K562 (cell line): ENCODE data around the gene ZNF740. TPM values are rescaled to one million over a fixed set of nuclear protein-coding genes. Genes with fewer than 3 reads are reported as not detected.
A peak's percentile ranks its signal among the peaks of the same experiment; 100 is the strongest.

Experiments used
- ATAC-seq: fragments of 200-7000 bp; cut with Tn5 transposase; 3 replicates; pipeline ENCODE4 v1.9.1; 2020; ENCODE audit warnings: moderate library complexity
- BruUV-seq: library from RNA; stranded (reverse); fragments of 400-500 nt; replicated peaks from 2 replicates; lab custom pipeline; 2021; lab: Mats Ljungman, UMichigan
- CTCF ChIA-PET: fragments of 300-600 bp; formaldehyde crosslinking; extraction: SDS; loops from one replicate; lab custom pipeline; 2021; ENCODE audit warnings: low intra/inter-chr PET ratio; lab: Yijun Ruan, JAX
- POLR2A ChIA-PET: fragments of 300-600, 350-650 bp; sonication (Branson Sonifier 250); formaldehyde crosslinking; extraction: SDS; loops from one replicate; lab custom pipeline; 2021; ENCODE audit warnings: antibody characterized with exemption, inconsistent platforms; lab: Yijun Ruan, JAX
- DNase-seq, 4 experiments: peaks; one replicate each; pipeline versions ENCODE4 v3.0.0 to v3.0.0-alpha.2; 2011 to 2018; ENCODE audit warnings: low spot score in 3 of 4, mixed read lengths in 3 of 4; ENCODE audit errors: extremely low read depth in 1 of 4
- FAIRE-seq: peaks from 2 replicates; lab custom pipeline; 2011; peaks lifted over from hg19 to GRCh38; lab: Jason Lieb, UNC
- H2AFZ ChIP-seq: 2 replicates; pipeline ENCODE4 v1.6.0; 2011; ENCODE audit warnings: low read depth, low read length, control low read depth, inconsistent platforms
- H3K27ac ChIP-seq: fragments of 200-600 bp; 3 replicates; pipeline ENCODE4 v1.8.0; 2011; ENCODE audit warnings: low read depth, mild to moderate bottlenecking, control low read depth, inconsistent platforms, low read length, moderate library complexity, mixed read lengths; ENCODE audit errors: extremely low read depth
- H3K27me3 ChIP-seq, 2 experiments: fragments of 300-600 bp in 1 of 2; 2 replicates in 1 of 2; 3 replicates in 1 of 2; pipeline versions ENCODE4 v1.6.0 to v1.8.0; 2011; ENCODE audit warnings: inconsistent platforms in 2 of 2, low read length in 2 of 2, mild to moderate bottlenecking in 1 of 2, mixed read lengths in 1 of 2, moderate library complexity in 1 of 2; ENCODE audit not compliant: control insufficient read depth in 2 of 2, insufficient read depth in 2 of 2
- H3K36me3 ChIP-seq: fragments of 300-600 bp; 3 replicates; pipeline ENCODE4 v1.8.0; 2011; ENCODE audit warnings: mild to moderate bottlenecking, low read length, inconsistent platforms; ENCODE audit not compliant: control insufficient read depth, insufficient read depth
- H3K4me1 ChIP-seq, 2 experiments: fragments of 200-600 bp in 1 of 2; replicated peaks in 1 of 2; 2 replicates in 1 of 2; 3 replicates in 1 of 2; pipeline versions ENCODE4 v1.5.1 to v1.8.0; 2011; ENCODE audit warnings: inconsistent platforms in 2 of 2, low read length in 2 of 2, mild to moderate bottlenecking in 1 of 2, mixed read lengths in 1 of 2, moderate library complexity in 1 of 2; ENCODE audit not compliant: control insufficient read depth in 2 of 2, insufficient read depth in 2 of 2
- H3K4me2 ChIP-seq: 2 replicates; pipeline ENCODE4 v1.6.1; 2011; ENCODE audit warnings: low read length, control low read depth, inconsistent platforms, mixed read lengths; ENCODE audit not compliant: insufficient read depth
- H3K4me3 ChIP-seq: fragments of 200-600 bp; sonication (generic), shearing (Covaris generic); 2 replicates; pipeline ENCODE4 v1.5.1; 2016; ENCODE audit warnings: control low read depth, inconsistent platforms
- H3K79me2 ChIP-seq: fragments of 200-600 bp; 3 replicates; pipeline ENCODE4 v1.8.0; 2011; ENCODE audit warnings: low read length, inconsistent platforms; ENCODE audit not compliant: control insufficient read depth, insufficient read depth
- H3K9ac ChIP-seq, 2 experiments: 2 replicates each; pipeline versions ENCODE4 v1.6.0 to v1.6.1; 2011; ENCODE audit warnings: low read depth in 2 of 2, low read length in 2 of 2, control low read depth in 1 of 2, inconsistent platforms in 1 of 2, mild to moderate bottlenecking in 1 of 2, mixed read lengths in 1 of 2; ENCODE audit not compliant: insufficient read depth in 1 of 2
- H3K9me1 ChIP-seq: one replicate; pipeline ENCODE4 v1.6.0; 2011; ENCODE audit warnings: inconsistent platforms, mild to moderate bottlenecking, low read length, moderate library complexity; ENCODE audit not compliant: control insufficient read depth, insufficient read depth
- H3K9me3 ChIP-seq: replicated peaks from 2 replicates; pipeline ENCODE4 v1.5.1; 2011; ENCODE audit warnings: low read depth, low read length, inconsistent platforms; ENCODE audit not compliant: control insufficient read depth, insufficient read depth
- H4K20me1 ChIP-seq: replicated peaks from 2 replicates; pipeline ENCODE4 v1.6.1; 2011; ENCODE audit warnings: low read length, inconsistent platforms, mixed read lengths; ENCODE audit not compliant: control insufficient read depth, insufficient read depth
- ZFP36 ChIP-seq: fragments of 150-350 bp; IDR thresholded peaks from 2 replicates; pipeline ENCODE4 v1.6.1; 2018; ENCODE audit warnings: low read length, low read depth; ENCODE audit not compliant: partially characterized antibody
- ZNF146 ChIP-seq: IDR thresholded peaks from one replicate; pipeline ENCODE4 v1.6.1; 2018; ENCODE audit warnings: missing compliant biosample characterization; ENCODE audit not compliant: unreplicated experiment
- WGBS: fragments of 100-300 bp; shearing (Covaris generic); methylation state at CpG from one replicate; pipeline ENCODE4 v1.1.6; 2016; ENCODE audit warnings: low coverage, mixed read lengths; ENCODE audit not compliant: insufficient coverage; ENCODE audit errors: missing lambda C conversion rate; 5-methylcytosine and 5-hydroxymethylcytosine counted together
- in situ Hi-C: fragments of 300-500 bp; cut with MboI; formaldehyde crosslinking; loops from 4 replicates; pipeline ENCODE4 v1.15.0; 2018; ENCODE audit warnings: inconsistent platforms, mixed read lengths
- intact Hi-C: fragments of 100-400 bp; cut with micrococcal nuclease; formaldehyde crosslinking; loops from 2 replicates; pipeline ENCODE4 v1.14.2; 2022
- polyA plus RNA-seq, 8 experiments: library from polyadenylated mRNA; depleted of rRNA in 4 of 8; stranded (reverse) in 5 of 8; unstranded in 3 of 8; fragments of >200 nt; fragmentation: Nextera tagmentation in 2 of 8; fragmentation: Illumina TruSeq in 1 of 8; extraction: Ambion mirVana in 2 of 8; extraction: Trizol in 1 of 8; gene quantifications; 2 replicates each; pipeline versions ENCODE4 v1.2.1 to v1.2.3, GENCODE V29; 2011 to 2014; ENCODE audit warnings: inconsistent platforms in 1 of 8, missing spikeins in 1 of 8
- total RNA-seq, 7 experiments: library from RNA; depleted of rRNA in 6 of 7; stranded (reverse); fragments of >200 nt in 6 of 7; fragmentation: Illumina TruSeq in 2 of 7; extraction: Trizol in 2 of 7; gene quantifications; 2 replicates each; pipeline versions ENCODE4 v1.2.1 to v1.2.3, GENCODE V29; 2011 to 2021; ENCODE audit warnings: low replicate concordance in 1 of 7

ZNF740 gene
- total and polyA plus RNA-seq, 9 of the 15 experiments (the other 6 are each of a cell fraction or from before 2014, with no cell fraction given): 0.57 to 46.4 (median 18.6) TPM

DNA sequence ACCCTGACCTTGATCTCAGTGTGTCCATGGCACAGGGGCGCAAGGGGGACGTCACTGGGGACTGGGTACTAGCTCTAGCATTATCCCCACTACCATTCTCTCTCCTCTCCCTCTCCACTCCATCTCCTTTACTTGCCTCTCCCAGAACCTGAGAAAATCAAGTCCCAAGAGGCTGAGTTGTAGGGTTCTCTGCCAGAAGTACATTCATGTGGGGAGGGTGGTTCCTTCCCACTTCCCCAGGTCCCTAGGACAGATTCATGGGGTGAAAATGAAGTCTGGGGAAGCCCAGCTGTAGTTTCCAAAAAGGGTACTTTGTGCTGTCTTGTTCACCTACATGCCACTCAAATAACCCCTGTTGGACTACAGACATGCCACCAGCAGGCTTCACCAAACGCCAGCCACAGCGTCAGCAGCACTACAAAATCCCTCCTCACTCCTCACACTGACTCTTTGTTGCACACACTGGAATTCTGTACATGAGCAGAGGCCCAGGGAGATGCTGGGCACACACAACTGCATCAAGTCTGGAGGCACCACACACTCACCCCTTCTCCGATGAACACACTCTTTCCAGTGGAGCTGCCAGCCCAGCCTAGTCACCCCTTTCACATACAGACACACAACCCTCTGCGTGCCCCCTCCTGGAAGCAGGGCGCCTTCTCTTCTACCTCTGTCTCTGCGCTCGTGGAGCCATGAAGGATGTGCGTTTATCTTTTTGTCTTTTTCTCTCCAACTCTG lies 44.5 kb downstream of the ZNF740 start:
- WGBS: 61% methylated on average over 10 of the region's 10 CpGs
- no peak for FAIRE-seq
- no peak for DNase-seq
- H2AFZ ChIP-seq: 0 out of 2 replicates have a peak overlapping the region, but pooled peaks have one; percentile 34
- H3K27ac ChIP-seq: no peak overlapping the region
- ATAC-seq: no peak
- H3K9me1 ChIP-seq: no peaks in the 10 kb centered on the region
- H3K36me3 ChIP-seq: no peaks in the 10 kb centered on the region
- no TSS peak for BruUV-seq
- H3K9ac ChIP-seq: peak overlapping the region in 1 of 2 experiments; percentile 59; a peak in 2 of 4 replicates
- no peaks in the 10 kb centered on the region for H3K27me3 ChIP-seq
- no peak for TF ChIP-seq ZNF146 (CRISPR knock-in tag)
- no peak for TF ChIP-seq ZFP36
- peaks cover 31 to 51% of the 10 kb centered on the region in 2 experiments for H3K4me1 ChIP-seq
- H4K20me1 ChIP-seq: no peaks in the 10 kb centered on the region; the same call in 1 of the 2 replicates
- in situ Hi-C loops: no loop called here
- no peaks in the 10 kb centered on the region for H3K9me3 ChIP-seq
- H3K4me2 ChIP-seq: no peak overlapping the region
- H3K79me2 ChIP-seq: no peaks in the 10 kb centered on the region
- ChIA-PET POLR2A (interaction anchor here (0.6 kb wide), 1 partner anchor 73 kb away, joined by 3 read pairs; no protein-coding TSS in a partner anchor), CTCF (interaction anchor here (1.1 kb wide), 1 partner anchor 10 kb away, joined by 3 read pairs; no protein-coding TSS in a partner anchor)
- H3K4me3 ChIP-seq: no peak overlapping the region
- intact Hi-C loops: no loop called here
